ENCODE data around the gene GALNT17. TPM values are rescaled to one million over a fixed set of nuclear protein-coding genes. Genes with fewer than 3 reads are reported as not detected.

The GALNT17 gene
- total RNA-seq, 2 donors from 2014 or later, result not detected

DNA sequence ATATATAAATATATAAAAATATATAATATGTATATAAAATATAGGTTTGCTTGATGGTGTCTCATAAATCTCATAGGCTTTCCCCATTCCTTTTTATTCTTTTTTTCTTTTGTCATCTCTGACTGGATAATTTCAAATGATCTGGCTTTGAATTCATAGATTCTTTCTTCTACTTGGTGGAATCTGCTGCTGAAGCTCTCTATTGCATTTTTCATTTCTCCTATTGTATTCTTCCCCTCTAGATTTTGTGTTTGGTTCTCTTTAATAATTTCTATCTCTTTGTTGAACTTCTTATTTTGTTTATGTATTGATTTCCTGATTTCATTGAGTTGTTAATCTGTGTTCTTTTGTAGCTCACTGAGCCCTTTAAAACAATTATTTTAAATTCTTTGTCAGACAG is 629.4 kb downstream of the GALNT17 start:
- H3K27me3 Mint-ChIP-seq (ENCODE audit: low read depth), result no peaks in the 10 kb centered on the region
- no peaks in the 10 kb centered on the region for H3K4me1 Mint-ChIP-seq (ENCODE audit: low read depth)
- DNase-seq (no peak), ATAC-seq (replicated peaks in 1 of 2) (no peak)
- H3K27ac Mint-ChIP-seq, result no peak overlapping the region
- no peak overlapping the region for H3K4me3 Mint-ChIP-seq
- H3K36me3 Mint-ChIP-seq (ENCODE audit: insufficient read depth in 2 of 2), result peaks cover 0 to 3% of the 10 kb centered on the region in 2 donors
- peaks cover 2 to 20% of the 10 kb centered on the region in 2 donors for H3K9me3 Mint-ChIP-seq
